ENCODE measurements around the gene C1GALT1. TPM values are rescaled to one million over a fixed set of nuclear protein-coding genes. Genes with fewer than 3 reads are reported as not detected.

C1GALT1 gene
- total RNA-seq, 2 experiments from 2014 or later = 40.9 to 41.9 TPM

DNA sequence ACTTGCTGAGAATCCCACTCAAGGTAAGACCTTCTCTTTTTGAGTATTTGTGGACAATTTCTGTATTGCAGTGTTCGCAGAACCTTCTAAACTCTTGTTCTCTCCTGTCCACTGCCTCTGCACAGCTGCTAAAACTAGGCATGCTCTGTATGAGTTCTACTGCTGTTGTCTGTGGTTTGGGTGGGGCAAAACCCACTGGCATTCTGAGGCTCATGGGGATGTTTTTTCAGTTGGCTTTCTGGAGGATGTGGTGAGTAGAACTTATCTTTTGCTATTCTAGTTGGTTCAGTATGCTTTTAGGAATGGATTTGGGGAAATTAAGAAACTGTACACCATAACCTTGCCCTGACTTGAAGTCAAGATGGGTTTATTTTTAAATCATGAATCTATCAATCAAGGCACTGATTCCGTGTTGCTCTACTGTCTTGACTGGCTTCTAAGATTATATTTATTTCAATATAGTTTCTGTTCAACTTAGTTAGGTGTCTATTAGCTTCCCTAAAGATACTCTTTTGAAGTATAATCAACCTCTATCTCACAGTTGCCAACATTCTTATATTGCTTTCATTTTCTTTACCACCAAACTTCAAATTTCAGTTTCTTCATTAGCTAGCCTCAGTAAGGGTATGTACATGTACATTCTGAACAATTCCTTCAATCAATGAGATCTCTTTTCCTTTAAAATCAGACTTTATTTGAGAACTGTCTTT is 25.0 kb upstream of the C1GALT1 start:
- Mint-ChIP-seq H3K4me1 (peaks cover 52% of the 10 kb centered on the region), H3K4me3 (peak overlapping the region; percentile 73), H3K27ac (peak overlapping the region; percentile 94), H3K27me3 (no peaks in the 10 kb centered on the region), H3K9me3 (peaks cover 25% of the 10 kb centered on the region), H3K36me3 (peaks cover 22% of the 10 kb centered on the region)
- DNase-seq = peak; percentile 55

GRCh38 chr7:7157887-7158271 is 24.5 kb upstream of the C1GALT1 start:
- no peaks in the 10 kb centered on the region for H3K27me3 Mint-ChIP-seq
- H3K36me3 Mint-ChIP-seq = peaks cover 22% of the 10 kb centered on the region
- peaks cover 50% of the 10 kb centered on the region for H3K4me1 Mint-ChIP-seq
- H3K4me3 Mint-ChIP-seq = peak overlapping the region; percentile 73
- H3K27ac Mint-ChIP-seq = peak overlapping the region; percentile 94
- H3K9me3 Mint-ChIP-seq = peaks cover 25% of the 10 kb centered on the region
- no peak for DNase-seq

- DNase-seq = no peak
- H3K4me1 Mint-ChIP-seq = peaks cover 51% of the 10 kb centered on the region
- peak overlapping the region; percentile 92 for H3K27ac Mint-ChIP-seq
- peaks cover 20% of the 10 kb centered on the region for H3K9me3 Mint-ChIP-seq
- no peaks in the 10 kb centered on the region for H3K27me3 Mint-ChIP-seq
- H3K4me3 Mint-ChIP-seq = peak overlapping the region; percentile 79
- H3K36me3 Mint-ChIP-seq = peaks cover 23% of the 10 kb centered on the region
These were observed 23.2 kb upstream of the C1GALT1 start for GRCh38 chr7:7159063-7159658.

GRCh38 chr7:7164591-7164990 is 17.8 kb upstream of the C1GALT1 start:
- Mint-ChIP-seq H3K27ac (no peak overlapping the region), H3K4me3 (no peak overlapping the region), H3K36me3 (peaks cover 16% of the 10 kb centered on the region), H3K4me1 (peaks cover 30% of the 10 kb centered on the region), H3K27me3 (no peaks in the 10 kb centered on the region), H3K9me3 (peaks cover 15% of the 10 kb centered on the region)
- DNase-seq = no peak

GRCh38 chr7:7165372-7165771 is 17.0 kb upstream of the C1GALT1 start:
- H3K36me3 Mint-ChIP-seq = peaks cover 15% of the 10 kb centered on the region
- H3K4me3 Mint-ChIP-seq = no peak overlapping the region
- peaks cover 22% of the 10 kb centered on the region for H3K4me1 Mint-ChIP-seq
- DNase-seq = no peak
- H3K9me3 Mint-ChIP-seq = peaks cover 11% of the 10 kb centered on the region
- H3K27me3 Mint-ChIP-seq = no peaks in the 10 kb centered on the region
- H3K27ac Mint-ChIP-seq = no peak overlapping the region

GRCh38 chr7:7166318-7166717 is 16.0 kb upstream of the C1GALT1 start:
- H3K4me3 Mint-ChIP-seq = no peak overlapping the region
- peaks cover 11% of the 10 kb centered on the region for H3K9me3 Mint-ChIP-seq
- H3K27me3 Mint-ChIP-seq = no peaks in the 10 kb centered on the region
- no peak overlapping the region for H3K27ac Mint-ChIP-seq
- peaks cover 18% of the 10 kb centered on the region for H3K36me3 Mint-ChIP-seq
- peaks cover 16% of the 10 kb centered on the region for H3K4me1 Mint-ChIP-seq
- DNase-seq = no peak

GRCh38 chr7:7169296-7169695 is 13.0 kb upstream of the C1GALT1 start:
- Mint-ChIP-seq H3K4me3 (no peak overlapping the region), H3K27me3 (no peaks in the 10 kb centered on the region), H3K36me3 (peaks cover 27% of the 10 kb centered on the region), H3K27ac (no peak overlapping the region), H3K9me3 (peaks cover 21% of the 10 kb centered on the region), H3K4me1 (peaks cover 11% of the 10 kb centered on the region)
- no peak for DNase-seq

DNA sequence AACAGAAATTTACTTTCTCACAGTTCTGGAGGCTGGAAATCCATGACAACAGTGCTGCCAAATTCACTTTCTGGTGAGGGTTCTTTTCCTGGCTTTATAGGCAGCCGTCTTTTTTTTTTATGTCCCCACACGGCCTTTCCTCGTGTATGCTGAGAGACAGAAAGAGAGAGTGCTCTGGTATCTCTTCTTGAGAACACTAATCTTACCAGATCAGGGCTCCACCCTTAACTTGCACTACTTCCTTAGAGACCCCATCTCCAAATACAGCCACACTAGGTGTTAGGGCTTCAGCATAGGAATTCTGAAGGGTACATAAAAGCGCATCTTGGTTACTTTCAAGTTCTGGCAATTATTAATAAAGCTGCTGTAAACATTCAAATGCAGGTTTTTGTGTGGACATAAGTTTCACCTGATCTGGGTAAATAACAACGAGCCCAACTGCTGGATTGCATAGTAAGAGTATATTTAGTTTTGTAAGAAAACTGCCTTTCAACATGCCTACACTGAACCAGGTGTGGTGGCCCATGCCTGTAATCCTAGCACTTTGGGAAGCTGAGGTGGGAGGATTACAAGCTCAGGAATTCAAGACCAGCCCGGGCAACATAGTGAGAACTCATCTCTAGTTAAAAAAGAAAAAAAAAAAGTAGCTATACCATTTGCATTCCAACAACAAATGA is 8.2 kb upstream of the C1GALT1 start:
- Mint-ChIP-seq H3K27me3 (no peaks in the 10 kb centered on the region), H3K27ac (no peak overlapping the region), H3K4me3 (no peak overlapping the region), H3K36me3 (peaks cover 27% of the 10 kb centered on the region), H3K4me1 (peaks cover 10% of the 10 kb centered on the region), H3K9me3 (peaks cover 25% of the 10 kb centered on the region)
- DNase-seq = no peak

GRCh38 chr7:7175075-7175695 is 7.2 kb upstream of the C1GALT1 start:
- Mint-ChIP-seq H3K4me1 (peaks cover 10% of the 10 kb centered on the region), H3K9me3 (peaks cover 19% of the 10 kb centered on the region), H3K27ac (no peak overlapping the region), H3K4me3 (no peak overlapping the region), H3K27me3 (no peaks in the 10 kb centered on the region), H3K36me3 (peaks cover 17% of the 10 kb centered on the region)
- DNase-seq = no peak

GRCh38 chr7:7176406-7177043 is 5.8 kb upstream of the C1GALT1 start:
- H3K4me3 Mint-ChIP-seq = no peak overlapping the region
- no peaks in the 10 kb centered on the region for H3K27me3 Mint-ChIP-seq
- H3K36me3 Mint-ChIP-seq = peaks cover 12% of the 10 kb centered on the region
- DNase-seq = no peak
- peaks cover 17% of the 10 kb centered on the region for H3K9me3 Mint-ChIP-seq
- H3K27ac Mint-ChIP-seq = no peak overlapping the region
- H3K4me1 Mint-ChIP-seq = peaks cover 14% of the 10 kb centered on the region

GRCh38 chr7:7177044-7177517 is 5.3 kb upstream of the C1GALT1 start:
- Mint-ChIP-seq H3K4me3 (no peak overlapping the region), H3K27ac (no peak overlapping the region), H3K4me1 (peaks cover 14% of the 10 kb centered on the region), H3K9me3 (peaks cover 17% of the 10 kb centered on the region), H3K27me3 (no peaks in the 10 kb centered on the region), H3K36me3 (peaks cover 12% of the 10 kb centered on the region)
- no peak for DNase-seq

DNA sequence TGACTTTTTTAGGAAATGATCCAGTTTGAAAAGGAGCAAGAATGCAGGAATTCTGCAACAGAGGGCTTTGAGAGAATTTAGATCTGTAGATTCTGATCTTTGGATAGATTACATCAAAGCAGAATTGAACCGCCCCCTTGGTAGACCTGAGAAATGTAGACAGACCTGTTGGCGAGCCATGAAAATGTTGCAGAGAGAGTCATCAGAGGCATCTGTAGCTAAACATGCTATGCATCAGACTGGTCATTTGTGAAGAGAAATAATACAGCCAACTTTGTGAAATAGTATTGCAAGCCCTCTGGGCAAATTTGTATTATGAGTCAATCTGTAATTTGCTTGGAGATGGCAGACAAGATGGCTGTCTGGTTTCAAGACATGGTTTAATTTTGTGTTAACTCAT is 4.3 kb upstream of the C1GALT1 start:
- Mint-ChIP-seq H3K36me3 (peaks cover 5% of the 10 kb centered on the region), H3K27ac (no peak overlapping the region), H3K9me3 (peaks cover 8% of the 10 kb centered on the region), H3K4me3 (no peak overlapping the region), H3K27me3 (no peaks in the 10 kb centered on the region), H3K4me1 (peaks cover 14% of the 10 kb centered on the region)
- no peak for DNase-seq

DNA sequence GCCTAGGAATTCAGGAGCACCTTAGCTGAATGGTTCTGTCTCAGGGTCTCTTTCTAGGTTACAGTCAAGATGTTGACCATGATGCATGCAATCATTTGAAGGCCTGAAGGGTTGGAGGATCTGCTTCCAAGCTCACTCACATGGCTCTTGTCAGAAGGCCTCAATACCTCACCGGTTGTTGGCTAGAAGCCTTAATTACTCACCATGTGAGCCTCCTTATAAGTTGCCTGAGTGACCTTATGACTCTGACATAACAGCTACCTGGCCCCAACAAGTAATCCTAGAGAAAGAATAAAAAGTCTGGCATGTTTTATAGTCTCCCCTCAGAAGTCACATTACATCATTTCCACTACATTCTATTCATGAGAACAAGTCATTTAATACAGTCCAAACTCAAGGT is 3.4 kb upstream of the C1GALT1 start:
- H3K27me3 Mint-ChIP-seq = no peaks in the 10 kb centered on the region
- H3K36me3 Mint-ChIP-seq = peaks cover 2% of the 10 kb centered on the region
- peaks cover 6% of the 10 kb centered on the region for H3K9me3 Mint-ChIP-seq
- no peak overlapping the region for H3K27ac Mint-ChIP-seq
- no peak for DNase-seq
- H3K4me1 Mint-ChIP-seq = peaks cover 17% of the 10 kb centered on the region
- no peak overlapping the region for H3K4me3 Mint-ChIP-seq

DNA sequence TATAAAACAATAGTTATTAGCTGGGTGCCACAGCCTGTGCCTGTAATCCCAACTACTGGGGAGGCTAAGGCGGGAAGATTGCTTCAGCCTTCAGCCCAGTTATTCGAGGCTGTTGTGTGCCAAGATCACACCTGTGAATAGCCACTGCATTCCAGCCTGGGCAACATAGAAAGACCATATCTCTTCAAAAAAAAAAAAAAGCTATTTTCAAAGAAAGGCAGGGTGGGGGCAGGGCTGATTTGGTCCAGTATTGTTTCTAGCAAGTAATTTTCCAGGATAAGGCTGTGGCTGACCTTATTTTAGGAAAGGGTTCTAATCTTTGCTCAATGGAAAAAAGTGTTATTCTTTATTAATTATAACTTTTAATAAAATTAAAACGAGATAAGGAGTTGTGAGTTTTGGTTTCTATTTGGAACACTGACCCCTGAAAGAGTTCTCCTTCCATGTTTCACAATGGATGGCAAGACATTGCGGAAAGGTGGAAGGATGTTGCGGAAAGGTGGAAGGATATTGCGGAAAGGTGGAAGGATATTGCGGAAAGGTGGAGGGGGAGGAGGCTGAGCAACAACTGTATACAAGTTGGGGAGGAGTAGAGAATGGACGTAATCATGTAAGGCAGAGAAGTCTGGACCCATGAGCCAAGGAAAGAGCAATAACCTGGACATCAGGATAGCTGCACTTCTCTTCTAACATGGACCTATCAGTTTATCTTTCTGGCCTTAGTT is 1.5 kb upstream of the C1GALT1 start:
- Mint-ChIP-seq H3K9me3 (no peaks in the 10 kb centered on the region), H3K4me3 (peak overlapping the region; percentile 88), H3K27me3 (no peaks in the 10 kb centered on the region), H3K27ac (peak overlapping the region; percentile 97), H3K4me1 (peaks cover 16% of the 10 kb centered on the region), H3K36me3 (peaks cover 7% of the 10 kb centered on the region)
- no peak for DNase-seq
